Measurements from ENCODE around the gene ZNF536.

The ZNF536 gene

GRCh38 chr19:30362156-30362754, 9.9 kb upstream of the ZNF536 start:
- H3K4me3 ChIP-seq (ENCODE audit: low read depth, low read length), result no peak overlapping the region
- in situ Hi-C loops (cut with HindIII; ENCODE audit: low sequenced_read_pairs), result no loop called here
- TF ChIP-seq CTCF (IDR thresholded peaks at IDR 0.05; ENCODE audit: low read depth, low read length), result no peak
- no peak for DNase-seq (ENCODE audit: low read depth, low spot score)

- in situ Hi-C loops (cut with HindIII; ENCODE audit: low sequenced_read_pairs), result no loop called here
- TF ChIP-seq CTCF (IDR thresholded peaks at IDR 0.05; ENCODE audit: low read depth, low read length), result no peak
- H3K4me3 ChIP-seq (ENCODE audit: low read depth, low read length), result no peak overlapping the region
- no peak for DNase-seq (ENCODE audit: low read depth, low spot score)
Observed at GRCh38 chr19:30363073-30363472, 9.1 kb upstream of the ZNF536 start.

- TF ChIP-seq CTCF (IDR thresholded peaks at IDR 0.05; ENCODE audit: low read depth, low read length), result no peak
- in situ Hi-C loops (cut with HindIII; ENCODE audit: low sequenced_read_pairs), result no loop called here
- no peak for DNase-seq (ENCODE audit: low read depth, low spot score)
- no peak overlapping the region for H3K4me3 ChIP-seq (ENCODE audit: low read depth, low read length)
Observed at GRCh38 chr19:30364866-30365800, 7.1 kb upstream of the ZNF536 start.

- no peak overlapping the region for H3K4me3 ChIP-seq (ENCODE audit: low read depth, low read length)
- no peak for DNase-seq (ENCODE audit: low read depth, low spot score)
- TF ChIP-seq CTCF (IDR thresholded peaks at IDR 0.05; ENCODE audit: low read depth, low read length), result no peak
- in situ Hi-C loops (cut with HindIII; ENCODE audit: low sequenced_read_pairs), result no loop called here
Observed at GRCh38 chr19:30366282-30366681, 5.9 kb upstream of the ZNF536 start.

GRCh38 chr19:30367006-30367405, 5.2 kb upstream of the ZNF536 start:
- in situ Hi-C loops (cut with HindIII; ENCODE audit: low sequenced_read_pairs), result no loop called here
- no peak for TF ChIP-seq CTCF (IDR thresholded peaks at IDR 0.05; ENCODE audit: low read depth, low read length)
- H3K4me3 ChIP-seq (ENCODE audit: low read depth, low read length), result no peak overlapping the region
- no peak for DNase-seq (ENCODE audit: low read depth, low spot score)

- no peak for TF ChIP-seq CTCF (IDR thresholded peaks at IDR 0.05; ENCODE audit: low read depth, low read length)
- no peak overlapping the region for H3K4me3 ChIP-seq (ENCODE audit: low read depth, low read length)
- no peak for DNase-seq (ENCODE audit: low read depth, low spot score)
- in situ Hi-C loops (cut with HindIII; ENCODE audit: low sequenced_read_pairs), result no loop called here
Observed at GRCh38 chr19:30367421-30367820, 4.8 kb upstream of the ZNF536 start.
